ENCODE measurements around the gene BPI.
"Not testable (repeated sequence)": the region's sequence is repeated elsewhere in the genome, so short reads cannot be mapped to it uniquely, and the experiment has no call there.

The BPI gene

DNA sequence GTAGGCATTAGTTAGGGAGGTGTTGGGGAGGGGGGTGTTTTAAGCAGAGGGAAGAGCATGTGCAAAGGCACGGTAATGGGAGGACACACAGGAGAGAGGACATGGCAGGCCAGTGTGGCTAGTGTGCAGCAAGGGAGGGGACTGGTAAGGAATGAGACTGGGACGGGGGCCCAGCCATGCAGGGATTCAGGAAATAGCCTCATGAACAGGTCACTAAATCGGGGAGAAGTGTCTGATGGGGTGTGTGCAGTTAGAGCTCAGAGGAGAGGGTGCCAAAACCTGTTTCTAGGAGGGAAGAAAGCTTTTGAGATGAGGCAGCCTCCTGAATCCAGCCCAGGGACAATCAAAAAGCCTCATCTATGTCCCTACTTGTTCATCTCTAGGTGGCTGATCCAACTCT is 7.5 kb downstream of the BPI start:
- Histone ChIP-seq H3K27me3 (replicated peaks; ENCODE audit: control insufficient read depth, insufficient read depth, low read length) (no peaks in the 10 kb centered on the region; the same call in none of the 2 replicates), H3K4me3 (replicated peaks; ENCODE audit: low read depth, low read length) (no peak overlapping the region), H3K36me3 (ENCODE audit: control insufficient read depth, insufficient read depth, low read length) (no peaks in the 10 kb centered on the region)
- TF ChIP-seq, protein P1, sequence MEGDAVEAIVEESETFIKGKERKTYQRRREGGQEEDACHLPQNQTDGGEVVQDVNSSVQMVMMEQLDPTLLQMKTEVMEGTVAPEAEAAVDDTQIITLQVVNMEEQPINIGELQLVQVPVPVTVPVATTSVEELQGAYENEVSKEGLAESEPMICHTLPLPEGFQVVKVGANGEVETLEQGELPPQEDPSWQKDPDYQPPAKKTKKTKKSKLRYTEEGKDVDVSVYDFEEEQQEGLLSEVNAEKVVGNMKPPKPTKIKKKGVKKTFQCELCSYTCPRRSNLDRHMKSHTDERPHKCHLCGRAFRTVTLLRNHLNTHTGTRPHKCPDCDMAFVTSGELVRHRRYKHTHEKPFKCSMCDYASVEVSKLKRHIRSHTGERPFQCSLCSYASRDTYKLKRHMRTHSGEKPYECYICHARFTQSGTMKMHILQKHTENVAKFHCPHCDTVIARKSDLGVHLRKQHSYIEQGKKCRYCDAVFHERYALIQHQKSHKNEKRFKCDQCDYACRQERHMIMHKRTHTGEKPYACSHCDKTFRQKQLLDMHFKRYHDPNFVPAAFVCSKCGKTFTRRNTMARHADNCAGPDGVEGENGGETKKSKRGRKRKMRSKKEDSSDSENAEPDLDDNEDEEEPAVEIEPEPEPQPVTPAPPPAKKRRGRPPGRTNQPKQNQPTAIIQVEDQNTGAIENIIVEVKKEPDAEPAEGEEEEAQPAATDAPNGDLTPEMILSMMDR (IDR thresholded peaks at IDR 0.05; ENCODE audit: insufficient read depth, low read length, poor library complexity, severe bottlenecking) = no peak
- no peak for DNase-seq (ENCODE audit: extremely low read depth, insufficient read length)

DNA sequence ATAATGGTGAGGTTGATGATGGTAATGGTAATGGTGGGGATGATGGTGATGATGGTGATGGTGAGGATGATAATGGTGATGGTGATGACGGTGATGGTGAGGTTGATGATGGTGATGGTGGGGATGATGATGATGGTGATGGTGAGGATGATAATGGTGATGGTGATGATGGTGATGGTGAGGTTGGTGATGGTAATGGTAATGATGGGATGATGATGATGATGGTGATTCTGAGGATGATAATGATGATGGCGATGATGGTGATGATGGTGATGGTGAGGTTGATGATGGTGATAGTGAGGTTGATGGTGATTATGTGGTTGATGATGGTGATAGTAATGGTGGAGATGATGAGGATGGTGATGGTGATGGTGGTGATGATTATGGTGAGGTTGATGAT is 9.7 kb downstream of the BPI start:
- TF ChIP-seq, protein P1 (IDR thresholded peaks at IDR 0.05; ENCODE audit: insufficient read depth, low read length, poor library complexity, severe bottlenecking) = no peak
- DNase-seq (ENCODE audit: extremely low read depth, insufficient read length) = no peak
- no peaks in the 10 kb centered on the region for H3K36me3 ChIP-seq (ENCODE audit: control insufficient read depth, insufficient read depth, low read length)
- H3K4me3 ChIP-seq (replicated peaks; ENCODE audit: low read depth, low read length) = no peak overlapping the region
- no peaks in the 10 kb centered on the region; the same call in none of the 2 replicates for H3K27me3 ChIP-seq (replicated peaks; ENCODE audit: control insufficient read depth, insufficient read depth, low read length)

DNA sequence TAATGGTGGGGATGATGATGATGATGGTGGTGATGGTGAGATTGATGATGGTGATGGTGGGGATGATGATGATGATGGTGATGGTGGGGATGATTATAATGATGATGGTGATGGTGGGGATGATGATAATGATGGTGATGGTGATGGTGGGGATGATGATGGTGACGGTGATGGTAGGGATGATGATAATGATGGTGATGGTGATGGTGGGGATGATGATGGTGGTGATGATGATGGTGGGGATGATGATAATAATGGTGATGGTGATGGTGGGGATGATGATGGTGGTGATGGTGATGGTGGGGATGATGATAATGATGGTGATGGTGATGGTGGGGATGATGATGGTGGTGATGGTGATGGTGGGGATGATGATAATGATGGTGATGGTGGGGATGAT is 10.4 kb downstream of the BPI start:
- H3K27me3 ChIP-seq (replicated peaks; ENCODE audit: control insufficient read depth, insufficient read depth, low read length); DNase-seq (ENCODE audit: extremely low read depth, insufficient read length); H3K4me3 ChIP-seq (replicated peaks; ENCODE audit: low read depth, low read length); H3K36me3 ChIP-seq (ENCODE audit: control insufficient read depth, insufficient read depth, low read length): not testable (repeated sequence)

DNA sequence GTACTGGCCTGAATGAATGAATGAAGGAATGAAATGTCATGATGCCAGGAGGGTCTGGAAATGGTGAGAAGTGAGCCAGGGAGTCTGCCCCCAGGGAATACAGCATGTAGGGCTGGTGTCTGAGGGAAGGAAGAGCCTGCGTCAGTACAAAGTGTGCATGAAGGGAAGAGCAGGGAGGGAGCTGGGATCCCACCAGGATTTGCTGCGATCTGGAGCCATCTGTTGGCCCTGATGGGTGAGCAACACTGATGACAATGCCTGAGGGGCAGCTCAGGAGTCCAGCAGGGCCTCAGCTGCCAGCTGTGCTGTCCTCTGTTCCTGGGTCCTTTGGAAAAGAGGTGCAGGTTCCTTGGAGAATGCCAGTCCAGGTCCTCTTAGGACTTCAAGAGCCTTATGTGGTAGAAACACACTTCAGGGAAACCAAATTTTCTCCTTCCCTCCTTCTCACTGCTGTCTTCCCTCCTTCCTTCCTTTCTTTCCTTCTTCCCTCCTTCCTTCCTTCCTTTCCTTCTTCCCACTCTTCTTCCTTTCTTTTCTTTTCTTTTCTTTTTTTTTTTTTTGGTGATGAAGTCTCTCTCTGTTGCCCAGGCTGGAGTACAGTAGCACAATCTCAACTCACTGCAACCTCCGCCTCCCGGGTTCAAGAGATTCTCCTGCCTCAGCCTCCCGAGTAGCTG is 11.5 kb downstream of the BPI start:
- TF ChIP-seq, protein P1 (IDR thresholded peaks at IDR 0.05; ENCODE audit: insufficient read depth, low read length, poor library complexity, severe bottlenecking) = no peak
- Histone ChIP-seq H3K4me3 (replicated peaks; ENCODE audit: low read depth, low read length) (no peak overlapping the region), H3K27me3 (replicated peaks; ENCODE audit: control insufficient read depth, insufficient read depth, low read length) (no peaks in the 10 kb centered on the region; the same call in 1 of the 2 replicates), H3K36me3 (ENCODE audit: control insufficient read depth, insufficient read depth, low read length) (no peaks in the 10 kb centered on the region)
- no peak for DNase-seq (ENCODE audit: extremely low read depth, insufficient read length)

DNA sequence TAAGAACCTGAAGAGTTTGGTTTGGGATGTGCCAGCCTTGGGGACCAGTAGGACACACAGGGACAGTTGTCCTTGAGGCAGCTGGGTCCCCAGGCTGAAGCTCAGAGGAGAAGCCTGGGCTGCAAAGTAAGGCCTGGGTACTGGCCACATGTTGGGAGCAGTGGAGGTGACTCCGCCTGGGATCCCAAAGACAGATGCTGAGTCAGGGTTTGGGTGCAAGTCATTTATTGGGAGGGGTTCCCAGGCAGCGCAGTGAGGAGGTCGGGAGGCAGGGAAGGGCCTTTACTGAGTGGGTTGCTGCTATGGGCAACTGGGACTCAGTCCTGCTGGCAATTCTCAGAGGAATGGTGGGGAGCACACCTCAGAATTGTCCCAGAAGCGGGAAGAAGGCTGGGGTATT is 12.4 kb downstream of the BPI start:
- Histone ChIP-seq H3K27me3 (replicated peaks; ENCODE audit: control insufficient read depth, insufficient read depth, low read length) (no peaks in the 10 kb centered on the region; the same call in 1 of the 2 replicates), H3K36me3 (ENCODE audit: control insufficient read depth, insufficient read depth, low read length) (no peaks in the 10 kb centered on the region), H3K4me3 (replicated peaks; ENCODE audit: low read depth, low read length) (no peak overlapping the region)
- TF ChIP-seq, protein P1 (IDR thresholded peaks at IDR 0.05; ENCODE audit: insufficient read depth, low read length, poor library complexity, severe bottlenecking) = no peak
- no peak for DNase-seq (ENCODE audit: extremely low read depth, insufficient read length)

- DNase-seq (ENCODE audit: extremely low read depth, insufficient read length) = no peak
- no peaks in the 10 kb centered on the region for H3K36me3 ChIP-seq (ENCODE audit: control insufficient read depth, insufficient read depth, low read length)
- TF ChIP-seq, protein P1 (IDR thresholded peaks at IDR 0.05; ENCODE audit: insufficient read depth, low read length, poor library complexity, severe bottlenecking) = no peak
- no peak overlapping the region for H3K4me3 ChIP-seq (replicated peaks; ENCODE audit: low read depth, low read length)
- H3K27me3 ChIP-seq (replicated peaks; ENCODE audit: control insufficient read depth, insufficient read depth, low read length) = no peaks in the 10 kb centered on the region; the same call in 1 of the 2 replicates
Measured at GRCh38 chr20:38317422-38317821, 13.5 kb downstream of the BPI start.
